GM15510 (cell line): ENCODE results near the gene CD7.
A peak's percentile ranks its signal among the peaks of the same experiment; 100 is the strongest.

ENCODE experiments used
- POLR2A ChIP-seq: IDR thresholded peaks from 3 replicates; pipeline ENCODE4 v1.6.1; 2011; ENCODE audit warnings: borderline replicate concordance; ENCODE audit not compliant: insufficient read length; ENCODE audit errors: extremely low read depth

The CD7 gene

DNA sequence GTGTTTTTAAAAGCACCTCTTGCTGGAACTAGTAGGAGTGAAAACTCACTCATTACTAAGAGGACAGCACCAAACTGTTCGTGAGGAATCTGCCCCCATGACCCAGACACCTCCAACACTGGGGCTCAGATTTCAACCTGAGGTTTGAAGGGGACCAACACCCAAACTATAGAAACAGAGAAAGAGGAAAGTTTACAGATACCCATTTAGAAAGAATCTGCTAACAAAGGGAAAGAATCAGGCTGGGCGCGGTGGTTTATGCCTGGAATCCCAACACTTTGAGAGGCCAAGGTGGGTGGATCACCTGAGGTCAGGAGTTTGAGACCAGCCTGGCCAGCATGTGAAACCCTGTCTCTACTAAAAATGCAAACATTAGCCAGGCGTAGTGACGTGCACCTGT is 40.5 kb downstream of the CD7 start:
- TF ChIP-seq POLR2A = no peak

DNA sequence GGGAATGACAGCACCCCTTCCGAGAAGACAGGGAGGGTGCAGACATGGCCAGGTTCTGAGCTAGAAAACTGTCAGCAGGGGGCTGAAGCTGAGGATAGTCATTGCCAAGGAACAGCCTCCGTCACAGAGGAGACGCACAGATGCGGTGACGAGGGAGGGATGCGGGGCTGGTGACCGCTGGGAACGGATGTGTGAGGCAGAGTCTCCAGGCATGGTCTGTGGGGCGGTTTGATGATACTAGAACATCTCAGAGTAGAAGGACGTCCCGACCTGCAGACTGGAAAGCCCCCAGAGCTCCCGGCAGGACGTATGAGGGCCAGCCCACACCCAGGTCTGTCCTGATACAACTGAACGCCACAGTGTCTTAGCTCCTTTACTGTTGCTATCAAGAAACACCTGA is 42.1 kb downstream of the CD7 start:
- no peak for TF ChIP-seq POLR2A

DNA sequence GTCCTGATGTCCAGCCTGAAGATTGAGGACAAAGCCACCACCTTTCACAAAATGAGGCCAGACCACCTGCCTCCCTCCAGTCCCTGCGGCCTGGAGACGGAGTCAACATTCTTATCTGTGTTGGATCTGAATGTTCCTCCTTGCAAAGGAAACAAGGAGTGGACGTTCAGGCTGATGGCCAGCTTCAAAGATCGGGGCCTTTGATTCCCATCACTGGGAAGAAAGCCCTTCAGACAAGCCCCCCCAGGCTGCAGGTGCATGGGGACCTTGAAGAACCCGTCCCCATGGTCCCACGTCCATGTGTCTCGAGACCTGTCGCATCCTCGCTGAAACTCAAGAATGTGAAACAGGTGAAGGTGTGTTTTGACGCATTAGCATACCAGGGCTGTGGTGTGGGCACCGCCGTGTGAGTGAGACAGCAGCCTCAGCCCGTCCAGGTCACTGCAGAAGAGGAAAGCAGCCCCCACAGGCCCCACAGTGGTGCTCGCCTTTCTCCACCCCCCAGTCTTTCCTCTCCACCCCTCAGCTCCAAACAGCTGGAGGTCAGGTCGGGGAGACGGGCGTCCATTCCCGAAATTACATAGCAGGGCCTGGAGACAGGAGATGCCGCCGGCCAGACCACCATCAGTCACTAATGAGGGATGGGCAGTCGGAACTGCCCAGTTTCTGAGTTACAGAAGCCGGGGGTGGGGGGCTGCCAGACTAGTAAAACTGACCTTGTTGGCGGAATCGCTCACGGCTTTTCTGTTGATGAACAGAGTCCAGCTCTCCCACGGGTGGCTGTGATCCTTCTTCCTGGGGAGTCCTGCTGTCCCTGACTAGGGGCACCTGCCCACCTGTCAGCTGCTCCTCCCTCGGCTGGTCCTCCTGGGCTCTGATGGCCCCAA is 43.0 kb downstream of the CD7 start:
- TF ChIP-seq POLR2A = no peak

DNA sequence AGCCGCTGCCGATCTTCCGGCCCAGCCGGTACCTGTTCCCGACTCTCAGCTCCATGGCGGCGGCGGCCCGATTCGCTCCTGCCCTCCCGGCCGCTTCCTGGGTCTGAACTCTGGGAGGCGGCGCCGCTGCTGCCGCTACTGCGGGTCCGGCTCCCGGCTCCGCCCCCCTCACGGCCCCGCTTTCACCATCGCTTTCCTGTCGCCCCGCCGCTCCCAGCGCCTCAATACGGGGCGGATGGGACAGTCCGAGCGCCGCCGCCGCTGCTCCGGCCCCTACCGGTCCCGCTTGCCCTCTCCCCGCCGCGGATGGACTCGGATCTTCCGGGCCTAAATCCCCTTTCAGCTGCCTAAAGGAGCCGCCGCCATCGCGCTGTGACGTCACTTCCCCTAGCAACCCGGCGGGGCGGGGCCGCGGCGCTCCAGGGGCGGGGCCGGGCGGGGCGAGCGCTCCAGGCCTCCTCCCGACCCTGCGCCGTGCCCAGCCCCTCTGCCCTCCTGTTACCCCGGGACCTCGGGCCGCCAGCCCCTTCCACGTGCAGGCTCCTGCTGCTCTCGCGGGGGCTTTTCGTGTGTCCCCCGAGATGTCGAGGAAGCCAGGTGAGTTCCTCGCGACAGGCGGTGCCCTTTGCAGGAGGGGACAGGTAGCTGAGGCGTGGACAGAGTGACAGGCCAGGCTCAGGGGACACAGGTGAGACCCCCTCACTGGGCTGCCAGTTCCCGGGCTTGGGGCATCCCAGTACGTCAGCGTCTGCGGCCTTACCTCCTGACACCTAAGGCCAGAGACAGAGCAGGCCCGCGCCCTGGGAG is 43.9 kb downstream of the CD7 start, which contains the start of gene CSNK1D:
Gene CSNK1D, minus strand, starts transcription at position 374 of the 807 bp plus-strand sequence. Its CDS starts 319 bp downstream, at position 55.
- peak; percentile 69 for TF ChIP-seq POLR2A

DNA sequence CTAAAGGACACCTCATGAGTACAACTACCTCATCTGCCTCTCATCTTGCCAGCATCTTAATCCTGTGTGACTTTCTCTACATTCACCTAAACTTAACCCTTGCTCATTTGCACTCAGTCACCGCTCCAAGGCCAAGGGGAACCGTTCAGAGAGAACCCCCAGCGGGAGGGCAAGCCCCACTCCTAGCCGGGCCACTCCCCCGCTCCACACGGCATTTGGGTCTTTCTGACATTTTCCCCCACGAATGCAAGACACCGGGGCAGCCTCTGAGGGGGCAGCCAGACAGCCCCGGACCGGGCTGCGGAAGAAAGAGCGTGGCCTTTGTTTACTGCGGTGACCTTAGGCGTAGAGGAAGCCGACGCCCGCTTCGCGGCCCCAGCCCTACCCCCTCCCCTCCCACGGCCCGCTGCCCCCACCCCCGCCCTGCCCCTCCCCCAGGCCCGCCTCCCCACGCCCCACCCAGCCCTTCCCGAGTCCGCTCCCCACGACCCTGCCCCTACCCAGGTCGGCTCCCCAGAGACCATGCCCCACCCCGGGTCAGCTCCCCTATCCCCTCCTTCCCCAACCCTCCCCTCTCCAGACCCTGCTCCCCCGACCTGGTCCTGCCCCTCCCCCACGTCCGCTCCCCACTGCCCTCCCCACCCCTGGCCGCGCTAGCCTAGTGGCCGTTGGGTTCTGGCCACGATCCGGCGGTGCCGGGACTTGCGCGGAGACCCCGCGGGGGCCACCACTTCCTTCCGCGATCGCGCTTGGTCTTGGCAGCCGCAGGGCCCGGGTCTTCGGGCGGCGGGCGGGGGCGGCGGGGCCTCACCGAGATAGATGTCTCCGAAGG is 44.7 kb downstream of the CD7 start:
- TF ChIP-seq POLR2A = no peak

DNA sequence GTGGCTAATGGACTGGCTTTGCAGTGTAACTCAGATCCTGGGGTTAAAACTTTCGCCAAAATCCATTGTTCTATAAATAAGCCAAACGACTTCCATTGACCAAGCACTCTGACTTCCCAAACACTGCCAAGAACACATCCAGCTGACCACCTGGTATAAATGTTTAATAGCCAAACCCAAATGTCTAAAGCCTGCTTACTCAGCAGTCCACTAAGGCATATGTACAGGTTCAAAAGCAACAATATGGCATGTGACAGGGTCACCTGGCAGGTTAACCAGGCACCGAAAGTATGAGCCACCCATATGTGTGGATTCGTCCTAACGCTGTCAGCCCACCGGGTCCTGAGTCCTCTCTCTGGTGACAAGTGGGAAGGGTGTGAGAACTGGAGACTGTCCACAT is 46.0 kb downstream of the CD7 start:
- TF ChIP-seq POLR2A = no peak

DNA sequence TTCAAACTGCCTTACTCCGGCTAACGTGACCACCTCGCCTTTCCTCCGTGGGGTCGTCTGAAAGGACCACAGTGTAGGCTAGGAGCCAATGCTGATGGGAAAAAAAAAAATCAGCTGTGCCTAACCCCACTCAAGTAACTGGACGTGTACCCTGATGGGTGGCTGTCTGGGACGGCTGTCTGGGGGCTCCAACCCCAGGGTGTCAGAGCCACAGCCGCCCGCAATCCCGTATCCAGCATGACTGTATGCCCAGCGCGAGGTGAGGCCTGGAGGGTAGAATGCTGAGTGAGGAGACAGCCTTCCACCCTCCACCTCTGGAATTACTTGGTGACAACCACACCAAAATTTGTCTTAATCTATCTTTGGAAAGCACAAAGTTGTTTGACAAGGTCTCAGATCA is 46.8 kb downstream of the CD7 start:
- TF ChIP-seq POLR2A = no peak

DNA sequence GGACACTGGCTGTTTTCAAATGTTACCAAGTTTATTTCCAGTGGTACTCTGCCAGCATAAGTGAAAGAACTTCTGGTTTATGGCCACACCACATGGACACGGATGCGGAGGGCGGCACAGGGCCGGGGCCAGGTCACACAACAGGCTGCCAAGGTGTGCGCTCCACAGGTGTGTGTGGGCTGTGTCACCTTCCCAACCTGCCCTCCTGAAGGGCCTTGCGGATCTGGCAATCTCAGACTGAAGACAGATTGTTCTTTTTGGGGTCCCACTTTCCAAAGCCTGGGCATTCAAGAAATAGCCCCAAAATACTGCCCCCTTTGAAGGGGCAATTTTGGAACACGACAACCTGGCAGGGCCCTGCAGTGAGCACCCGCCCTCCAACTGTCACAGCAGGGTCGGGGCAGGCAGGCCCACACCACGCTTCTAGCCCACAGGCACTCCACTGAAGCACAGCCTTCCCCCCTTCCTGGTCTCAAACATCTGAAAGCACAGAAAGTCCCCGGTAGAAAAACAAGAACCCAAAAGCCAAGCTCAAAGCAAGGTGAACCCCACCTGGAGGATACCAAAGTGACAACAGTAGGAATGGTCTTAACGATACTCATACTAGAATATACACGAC is 47.4 kb downstream of the CD7 start:
- no peak for TF ChIP-seq POLR2A

DNA sequence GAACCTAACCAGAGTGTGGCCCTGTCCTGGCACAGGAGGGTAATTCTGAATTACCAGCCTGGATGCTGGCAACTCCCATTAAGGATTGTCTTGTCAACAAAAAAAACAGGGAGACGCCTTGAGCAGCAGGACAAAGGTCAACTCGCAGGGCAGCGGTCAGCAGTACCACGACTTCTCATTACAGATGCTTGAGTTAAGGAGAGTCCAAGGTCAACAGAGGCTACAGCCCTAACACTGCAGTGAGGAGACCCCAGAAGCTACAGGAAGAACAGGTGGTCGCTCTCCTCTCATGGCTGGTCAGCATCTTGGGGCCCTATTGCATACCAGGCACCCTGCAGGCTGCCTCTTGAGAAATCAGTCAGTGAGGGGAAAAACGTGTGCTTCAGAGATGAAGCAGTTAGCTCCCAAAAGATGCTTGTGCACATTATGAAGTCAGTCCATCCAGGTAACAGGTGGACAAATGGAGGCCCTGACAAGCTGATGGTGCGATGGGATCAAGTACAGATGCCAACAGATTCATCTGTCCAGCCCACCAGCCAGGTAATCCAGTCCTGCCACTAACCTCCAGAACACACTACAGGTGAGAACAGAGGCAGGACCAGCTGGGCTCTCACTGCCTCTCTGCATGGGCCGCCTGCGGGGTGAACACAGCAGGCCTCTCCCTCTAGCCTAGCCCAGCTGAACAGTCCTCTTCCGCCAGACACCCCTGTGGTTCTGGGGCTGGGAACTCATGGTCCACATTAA is 48.1 kb downstream of the CD7 start:
- TF ChIP-seq POLR2A = no peak

DNA sequence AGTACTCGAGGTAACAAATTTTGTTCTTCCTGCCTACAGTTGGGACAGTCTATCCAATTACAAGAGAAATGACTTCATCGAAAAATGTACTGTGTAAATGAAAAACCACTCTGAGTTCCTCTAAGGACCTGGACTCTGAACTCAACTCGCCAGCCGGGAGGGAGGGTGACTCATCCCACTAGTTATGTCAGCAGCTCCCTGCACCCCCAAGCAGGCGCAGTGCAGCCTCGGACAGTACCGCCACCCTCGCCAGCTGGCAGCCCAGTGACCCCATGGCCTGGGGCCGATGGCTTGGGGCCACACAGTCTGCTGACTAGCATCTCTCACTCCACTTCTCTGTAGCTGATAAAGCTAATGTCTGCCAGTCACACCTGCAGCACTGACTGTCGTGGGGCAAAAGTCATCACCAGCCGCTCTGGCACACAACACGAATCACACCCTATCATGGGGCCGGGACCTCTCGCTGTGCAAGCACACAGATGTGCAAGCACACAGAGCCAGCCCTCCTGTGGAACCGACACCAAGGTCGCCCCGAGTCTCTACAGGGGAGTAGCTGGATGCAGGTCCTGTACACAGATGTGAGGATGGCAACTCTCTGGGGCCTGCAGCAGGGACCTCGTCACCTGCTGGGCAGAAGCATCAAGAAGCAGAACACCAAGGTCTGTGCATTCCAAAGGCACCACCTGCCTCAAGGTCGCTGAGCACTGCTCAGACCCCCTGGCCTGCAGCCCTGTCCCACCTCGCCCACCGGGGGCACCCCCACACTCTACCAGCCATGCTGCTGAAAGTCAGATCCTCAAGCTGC is 49.6 kb downstream of the CD7 start:
- TF ChIP-seq POLR2A = no peak

DNA sequence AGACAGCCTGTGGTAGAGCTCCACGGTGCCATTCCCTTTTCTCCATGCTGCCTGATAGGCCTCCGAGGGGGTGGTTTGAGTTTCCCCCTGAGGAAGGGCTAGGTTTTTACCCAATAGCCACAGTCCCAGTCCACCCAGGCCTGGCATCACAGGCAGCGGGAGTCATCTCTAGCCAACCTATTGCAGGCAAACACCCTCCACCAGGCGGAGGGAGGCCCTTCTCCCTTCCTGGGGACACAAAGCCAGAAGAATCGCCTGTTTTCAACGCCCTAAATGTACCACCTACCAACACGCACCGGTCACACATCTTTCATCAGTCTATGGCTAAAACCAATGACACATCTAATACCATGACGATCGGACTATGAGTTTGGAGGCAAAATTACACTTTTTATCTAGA is 51.3 kb downstream of the CD7 start:
- no peak for TF ChIP-seq POLR2A
